ENCODE data around the gene IFT25.

GRCh38 chr1:53948291-53948690 is 2.8 kb upstream of the IFT25 start:
- no peak for TF ChIP-seq EZH2 (IDR thresholded peaks at IDR 0.05; ENCODE audit: borderline replicate concordance)
- TF ChIP-seq, protein P1, sequence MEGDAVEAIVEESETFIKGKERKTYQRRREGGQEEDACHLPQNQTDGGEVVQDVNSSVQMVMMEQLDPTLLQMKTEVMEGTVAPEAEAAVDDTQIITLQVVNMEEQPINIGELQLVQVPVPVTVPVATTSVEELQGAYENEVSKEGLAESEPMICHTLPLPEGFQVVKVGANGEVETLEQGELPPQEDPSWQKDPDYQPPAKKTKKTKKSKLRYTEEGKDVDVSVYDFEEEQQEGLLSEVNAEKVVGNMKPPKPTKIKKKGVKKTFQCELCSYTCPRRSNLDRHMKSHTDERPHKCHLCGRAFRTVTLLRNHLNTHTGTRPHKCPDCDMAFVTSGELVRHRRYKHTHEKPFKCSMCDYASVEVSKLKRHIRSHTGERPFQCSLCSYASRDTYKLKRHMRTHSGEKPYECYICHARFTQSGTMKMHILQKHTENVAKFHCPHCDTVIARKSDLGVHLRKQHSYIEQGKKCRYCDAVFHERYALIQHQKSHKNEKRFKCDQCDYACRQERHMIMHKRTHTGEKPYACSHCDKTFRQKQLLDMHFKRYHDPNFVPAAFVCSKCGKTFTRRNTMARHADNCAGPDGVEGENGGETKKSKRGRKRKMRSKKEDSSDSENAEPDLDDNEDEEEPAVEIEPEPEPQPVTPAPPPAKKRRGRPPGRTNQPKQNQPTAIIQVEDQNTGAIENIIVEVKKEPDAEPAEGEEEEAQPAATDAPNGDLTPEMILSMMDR (IDR thresholded peaks at IDR 0.05; ENCODE audit: poor library complexity): no peak
- TF ChIP-seq EZH2phosphoT487 (IDR thresholded peaks at IDR 0.05; ENCODE audit: low read depth, severe bottlenecking, unreplicated experiment): no peak
